IPS DF 6.9 (cell line): ENCODE data around the gene C1S.

Source experiments
- DNase-seq: peaks from one replicate; pipeline ENCODE4 v3.0.0-alpha.2; 2013; ENCODE audit warnings: low read depth, low spot score
- H3K27ac ChIP-seq: one replicate; pipeline ENCODE4 v1.5.1; 2013; ENCODE audit warnings: low read length, control low read depth
- H3K27me3 ChIP-seq: 2 replicates; pipeline ENCODE4 v1.6.1; 2013; ENCODE audit warnings: mild to moderate bottlenecking, low read length; ENCODE audit not compliant: control insufficient read depth, insufficient read depth
- H3K36me3 ChIP-seq: 2 replicates; pipeline ENCODE4 v1.6.1; 2013; ENCODE audit warnings: low read length; ENCODE audit not compliant: control insufficient read depth, insufficient read depth
- H3K4me1 ChIP-seq: 2 replicates; pipeline ENCODE4 v1.6.1; 2013; ENCODE audit warnings: low read length; ENCODE audit not compliant: control insufficient read depth, insufficient read depth
- H3K4me3 ChIP-seq: 2 replicates; pipeline ENCODE4 v1.5.1; 2013; ENCODE audit warnings: mild to moderate bottlenecking, low read length
- H3K9me3 ChIP-seq: 2 replicates; pipeline ENCODE4 v1.6.1; 2013; ENCODE audit warnings: low read length, inconsistent platforms; ENCODE audit not compliant: control insufficient read depth, insufficient read depth
- WGBS: extraction: QIAGEN DNeasy Blood & Tissue Kit; methylation state at CpG from one replicate; pipeline ENCODE4 v1.1.7; 2013; ENCODE audit warnings: mixed read lengths, missing lambda C conversion rate; ENCODE audit not compliant: insufficient read length, insufficient coverage; 5-methylcytosine and 5-hydroxymethylcytosine counted together

C1S gene

GRCh38 chr12:7109572-7109920 is 49.0 kb downstream of the C1S start:
- Histone ChIP-seq H3K4me3 (no peak overlapping the region), H3K27me3 (no peaks in the 10 kb centered on the region), H3K27ac (no peak overlapping the region), H3K4me1 (peaks cover 3% of the 10 kb centered on the region; the same call in 1 of the 2 replicates), H3K9me3 (no peaks in the 10 kb centered on the region), H3K36me3 (no peaks in the 10 kb centered on the region)
- no CpG with 5 or more reads among the region's 5 CpGs for WGBS
- DNase-seq = no peak

GRCh38 chr12:7110661-7111060 is 50.1 kb downstream of the C1S start:
- WGBS = no CpG with 5 or more reads among the region's 5 CpGs
- Histone ChIP-seq H3K4me1 (peaks cover 3% of the 10 kb centered on the region; the same call in 1 of the 2 replicates), H3K27me3 (no peaks in the 10 kb centered on the region), H3K36me3 (no peaks in the 10 kb centered on the region), H3K4me3 (no peak overlapping the region), H3K27ac (no peak overlapping the region), H3K9me3 (no peaks in the 10 kb centered on the region)
- DNase-seq = no peak

- no CpG with 5 or more reads among the region's 4 CpGs for WGBS
- no peaks in the 10 kb centered on the region for H3K27me3 ChIP-seq
- H3K27ac ChIP-seq = no peak overlapping the region
- H3K4me1 ChIP-seq = peaks cover 3% of the 10 kb centered on the region; the same call in 1 of the 2 replicates
- no peaks in the 10 kb centered on the region for H3K9me3 ChIP-seq
- no peaks in the 10 kb centered on the region for H3K36me3 ChIP-seq
- DNase-seq = no peak
- no peak overlapping the region for H3K4me3 ChIP-seq
Measured at GRCh38 chr12:7112041-7112440, 51.5 kb downstream of the C1S start.

GRCh38 chr12:7113389-7113871 is 52.9 kb downstream of the C1S start:
- no peak for DNase-seq
- WGBS = no CpG with 5 or more reads among the region's 5 CpGs
- H3K27me3 ChIP-seq = no peaks in the 10 kb centered on the region
- H3K9me3 ChIP-seq = no peaks in the 10 kb centered on the region
- H3K4me1 ChIP-seq = peaks cover 3% of the 10 kb centered on the region; the same call in 1 of the 2 replicates
- no peaks in the 10 kb centered on the region for H3K36me3 ChIP-seq
- no peak overlapping the region for H3K27ac ChIP-seq
- no peak overlapping the region for H3K4me3 ChIP-seq

DNA sequence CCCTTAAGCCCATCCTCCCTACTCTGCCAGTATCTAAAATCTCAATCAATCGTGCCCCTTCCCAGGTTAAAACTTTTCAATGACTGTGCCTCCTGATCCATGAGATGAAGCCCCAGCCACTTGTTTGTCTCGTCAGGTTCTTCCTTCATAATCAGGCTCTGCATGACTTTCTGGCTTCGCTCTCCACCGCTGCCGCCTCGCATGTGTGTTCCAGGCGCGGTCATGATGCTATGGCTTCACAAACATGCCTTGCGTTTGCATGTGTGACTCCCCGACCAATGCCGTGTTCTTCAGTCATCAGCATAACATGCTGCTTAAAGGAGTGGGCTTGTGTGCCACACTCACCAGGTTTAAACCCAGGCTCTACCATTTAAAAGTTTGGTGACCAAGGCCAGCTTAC is 53.5 kb downstream of the C1S start:
- Histone ChIP-seq H3K27me3 (no peaks in the 10 kb centered on the region), H3K4me3 (no peak overlapping the region), H3K4me1 (peaks cover 3% of the 10 kb centered on the region; the same call in 1 of the 2 replicates), H3K9me3 (no peaks in the 10 kb centered on the region), H3K27ac (no peak overlapping the region), H3K36me3 (no peaks in the 10 kb centered on the region)
- DNase-seq = no peak
- WGBS = no CpG with 5 or more reads among the region's 11 CpGs

GRCh38 chr12:7114851-7115250 is 54.3 kb downstream of the C1S start:
- no peak for DNase-seq
- no CpG with 5 or more reads among the region's 6 CpGs for WGBS

GRCh38 chr12:7116196-7116595 is 55.7 kb downstream of the C1S start:
- WGBS = no CpG with 5 or more reads among the region's 3 CpGs
- Histone ChIP-seq H3K4me3 (no peak overlapping the region), H3K4me1 (no peaks in the 10 kb centered on the region), H3K27ac (no peak overlapping the region), H3K27me3 (no peaks in the 10 kb centered on the region), H3K36me3 (no peaks in the 10 kb centered on the region), H3K9me3 (no peaks in the 10 kb centered on the region)
- no peak for DNase-seq

More at GRCh38 chr12:7114851-7115250, 54.3 kb downstream of the C1S start:
- H3K36me3 ChIP-seq = no peaks in the 10 kb centered on the region
- H3K27me3 ChIP-seq = no peaks in the 10 kb centered on the region
- no peaks in the 10 kb centered on the region for H3K4me1 ChIP-seq
- no peak overlapping the region for H3K27ac ChIP-seq
- H3K4me3 ChIP-seq = no peak overlapping the region
- H3K9me3 ChIP-seq = no peaks in the 10 kb centered on the region

DNA sequence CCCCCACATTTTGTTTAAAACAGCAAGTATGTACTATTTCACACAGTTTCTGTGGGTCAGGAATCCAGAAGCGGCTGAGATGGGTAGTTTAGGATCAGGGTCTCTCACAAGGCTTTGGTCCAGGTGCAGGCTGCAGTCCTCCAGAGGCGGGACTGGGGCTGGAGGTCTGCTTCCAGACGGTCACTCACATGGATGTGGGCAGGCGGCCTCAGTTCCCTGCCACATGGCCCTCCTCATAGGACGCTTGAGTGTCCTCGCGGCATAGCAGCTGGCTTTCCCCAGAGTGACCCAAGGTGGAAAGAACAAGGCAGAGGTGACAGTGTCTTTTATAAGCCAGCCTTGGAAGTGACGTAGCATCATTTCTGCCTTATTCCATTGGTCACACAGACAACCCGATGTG is 56.4 kb downstream of the C1S start:
- DNase-seq = no peak
- Histone ChIP-seq H3K9me3 (no peaks in the 10 kb centered on the region), H3K36me3 (no peaks in the 10 kb centered on the region), H3K4me1 (no peaks in the 10 kb centered on the region), H3K27me3 (no peaks in the 10 kb centered on the region), H3K27ac (no peak overlapping the region), H3K4me3 (no peak overlapping the region)
- no CpG with 5 or more reads among the region's 9 CpGs for WGBS

DNA sequence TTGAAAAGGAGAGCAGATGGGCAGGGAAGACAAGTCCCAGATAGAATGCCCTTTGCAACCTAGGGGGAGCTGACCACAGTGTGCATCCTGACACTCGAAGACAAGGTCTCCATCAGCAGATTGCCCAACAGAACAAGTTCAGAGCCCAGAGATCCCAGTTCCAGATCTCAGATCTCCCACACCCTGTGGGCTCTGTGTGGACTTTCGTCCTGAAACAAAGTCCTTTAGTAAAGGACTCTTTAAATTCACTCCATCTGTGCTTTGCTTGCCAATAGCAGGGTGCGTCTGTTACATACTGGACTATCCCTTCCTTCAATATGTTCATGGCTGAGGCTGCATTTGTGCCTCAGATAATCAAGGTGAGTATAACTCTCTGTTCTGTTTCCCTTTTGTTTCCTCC is 57.2 kb downstream of the C1S start:
- H3K36me3 ChIP-seq = no peaks in the 10 kb centered on the region
- no peaks in the 10 kb centered on the region for H3K4me1 ChIP-seq
- no CpG with 5 or more reads among the region's 3 CpGs for WGBS
- no peak overlapping the region for H3K27ac ChIP-seq
- H3K27me3 ChIP-seq = no peaks in the 10 kb centered on the region
- H3K9me3 ChIP-seq = no peaks in the 10 kb centered on the region
- no peak for DNase-seq
- no peak overlapping the region for H3K4me3 ChIP-seq

GRCh38 chr12:7118881-7119280 is 58.4 kb downstream of the C1S start:
- Histone ChIP-seq H3K4me3 (no peak overlapping the region), H3K27ac (no peak overlapping the region), H3K9me3 (no peaks in the 10 kb centered on the region), H3K4me1 (no peaks in the 10 kb centered on the region), H3K36me3 (no peaks in the 10 kb centered on the region), H3K27me3 (no peaks in the 10 kb centered on the region)
- DNase-seq = no peak
- WGBS = no CpG with 5 or more reads among the region's 3 CpGs

DNA sequence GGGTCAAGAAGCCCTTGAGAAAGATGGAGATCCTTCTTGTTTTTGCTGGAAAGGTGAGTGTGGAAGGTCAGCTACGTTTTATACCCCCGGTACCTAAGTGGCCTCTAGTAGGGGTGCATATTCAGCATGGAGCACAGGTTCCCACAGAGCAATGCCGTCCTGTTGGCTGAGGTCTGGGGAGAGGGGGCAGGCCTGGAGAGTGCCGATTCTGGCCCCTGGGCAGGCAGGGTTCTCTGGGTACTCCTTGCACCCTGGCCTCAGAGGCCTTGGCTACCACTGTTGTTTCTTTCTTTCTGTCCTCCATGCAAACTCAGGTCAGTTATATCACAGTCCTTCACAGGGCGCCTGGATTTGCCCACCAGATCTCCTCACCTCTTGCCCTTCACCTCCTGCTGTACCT is 59.6 kb downstream of the C1S start:
- H3K4me3 ChIP-seq = no peak overlapping the region
- WGBS = no CpG with 5 or more reads among the region's 5 CpGs
- H3K27me3 ChIP-seq = no peaks in the 10 kb centered on the region
- no peaks in the 10 kb centered on the region for H3K36me3 ChIP-seq
- no peak overlapping the region for H3K27ac ChIP-seq
- H3K4me1 ChIP-seq = no peaks in the 10 kb centered on the region
- DNase-seq = no peak
- no peaks in the 10 kb centered on the region for H3K9me3 ChIP-seq
